SKM-1 (cell line): ENCODE results near the gene ZPR1.
"Not testable (repeated sequence)": the region's sequence is repeated elsewhere in the genome, so short reads cannot be mapped to it uniquely, and the experiment has no call there.

Source experiments
- DNase-seq: peaks from one replicate; lab custom pipeline; 2025; ENCODE audit not compliant: unreplicated experiment; lab: John Stamatoyannopoulos, UW

ZPR1 gene

DNA sequence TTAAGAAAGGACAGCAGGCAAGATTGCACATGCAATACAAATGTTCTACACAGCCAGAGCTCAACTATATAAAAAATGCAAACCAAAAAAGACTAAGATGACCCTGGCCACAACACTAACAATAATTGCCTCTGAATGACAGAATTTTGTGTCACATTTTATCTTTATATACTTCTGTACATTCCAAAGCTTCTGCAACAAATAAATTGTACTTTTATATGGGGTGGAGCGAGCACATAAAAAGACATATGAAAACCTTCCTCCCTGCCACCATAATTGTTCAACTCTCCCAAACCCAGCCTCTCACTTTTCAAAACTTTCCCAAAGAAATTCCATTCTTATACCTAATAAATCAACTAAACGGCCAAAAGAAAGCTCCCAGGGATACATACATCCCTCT is 25.7 kb downstream of the ZPR1 start:
- no peak for DNase-seq

DNA sequence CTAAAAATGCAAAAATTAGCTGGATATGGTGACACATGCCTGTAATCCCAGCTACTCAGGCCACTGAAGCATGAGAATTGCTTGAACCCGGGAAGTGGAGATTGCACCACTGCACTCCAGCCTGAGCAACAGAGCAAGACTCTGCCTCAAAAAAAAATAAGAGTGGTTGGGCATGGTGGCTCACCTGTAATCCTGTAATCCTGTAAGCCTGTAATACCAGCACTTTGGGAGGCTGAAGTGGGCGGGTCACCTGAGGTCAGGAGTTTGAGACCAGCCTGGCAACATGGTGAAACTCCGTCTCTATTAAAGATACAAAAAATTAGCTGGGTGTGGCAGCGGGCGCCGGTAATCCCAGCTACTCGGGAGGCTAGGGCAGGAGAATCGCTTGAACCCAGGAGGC is 31.8 kb downstream of the ZPR1 start:
- DNase-seq = not testable (repeated sequence)

DNA sequence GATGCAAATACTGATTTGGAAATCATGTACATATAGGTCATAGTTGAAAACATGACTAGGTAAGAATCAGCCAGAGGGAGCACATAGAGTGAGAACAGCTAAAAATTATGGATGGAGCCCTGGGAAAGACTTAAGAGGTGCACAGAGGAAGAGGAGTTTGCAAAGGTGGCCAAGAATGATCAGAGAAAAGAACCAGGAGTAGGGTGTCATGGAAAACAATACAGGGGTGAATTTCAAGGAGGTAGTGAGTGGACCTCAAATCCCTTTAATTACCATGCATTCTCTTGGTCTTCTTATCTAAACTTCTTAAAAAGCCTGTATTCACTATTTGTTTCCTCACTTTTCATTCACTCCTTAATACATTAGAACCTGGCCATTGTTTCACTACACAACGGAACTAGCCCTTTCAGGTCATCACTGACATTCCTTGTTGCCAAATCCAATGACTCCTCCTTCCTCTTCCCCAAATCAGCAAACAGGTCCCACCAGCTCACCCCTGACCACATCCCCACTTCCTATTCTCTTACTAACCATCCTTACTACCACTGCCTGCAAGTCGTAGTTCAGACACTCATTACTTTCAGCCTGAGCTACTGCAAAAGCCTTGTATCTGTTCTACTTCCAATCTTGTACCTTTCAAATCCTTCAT is 37.6 kb downstream of the ZPR1 start:
- no peak for DNase-seq

DNA sequence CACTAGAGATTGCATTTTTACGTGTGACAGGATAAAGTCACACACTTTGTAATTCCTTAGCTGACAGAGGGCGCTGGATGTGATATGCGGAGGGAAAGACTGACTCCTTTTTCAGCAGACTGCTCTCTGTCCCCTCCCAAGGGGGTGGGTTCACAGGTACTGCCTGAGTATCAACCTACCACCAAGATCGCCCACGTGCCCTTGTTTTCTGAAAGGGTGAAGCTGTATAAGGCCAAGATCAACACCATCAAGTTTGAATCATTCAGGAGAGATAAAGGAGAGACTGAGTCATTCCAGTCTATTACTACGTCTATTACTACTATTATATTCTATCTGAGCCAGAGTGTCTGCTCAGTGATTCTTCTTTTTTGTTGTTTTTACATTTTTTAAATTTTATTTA is 45.7 kb downstream of the ZPR1 start:
- no peak for DNase-seq

DNA sequence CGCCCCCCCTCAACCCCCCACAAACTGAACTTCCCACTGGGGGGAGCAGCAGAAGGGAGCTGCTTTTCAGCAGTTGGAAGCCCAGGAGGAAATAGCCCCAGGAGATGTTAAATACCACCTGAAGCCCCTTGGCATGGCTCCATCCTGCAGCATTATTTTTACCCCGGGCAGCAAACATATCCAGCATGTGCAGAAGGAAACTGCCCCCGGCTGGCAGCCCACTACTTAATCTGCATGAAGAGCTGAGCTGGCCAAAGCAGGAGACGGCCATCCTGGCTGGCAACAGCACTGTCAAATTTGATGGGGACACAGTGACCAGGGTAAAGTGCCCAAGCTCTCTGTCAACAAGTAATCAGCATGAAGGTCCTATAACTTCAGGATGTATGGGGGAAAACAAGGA is 47.1 kb downstream of the ZPR1 start:
- no peak for DNase-seq

DNA sequence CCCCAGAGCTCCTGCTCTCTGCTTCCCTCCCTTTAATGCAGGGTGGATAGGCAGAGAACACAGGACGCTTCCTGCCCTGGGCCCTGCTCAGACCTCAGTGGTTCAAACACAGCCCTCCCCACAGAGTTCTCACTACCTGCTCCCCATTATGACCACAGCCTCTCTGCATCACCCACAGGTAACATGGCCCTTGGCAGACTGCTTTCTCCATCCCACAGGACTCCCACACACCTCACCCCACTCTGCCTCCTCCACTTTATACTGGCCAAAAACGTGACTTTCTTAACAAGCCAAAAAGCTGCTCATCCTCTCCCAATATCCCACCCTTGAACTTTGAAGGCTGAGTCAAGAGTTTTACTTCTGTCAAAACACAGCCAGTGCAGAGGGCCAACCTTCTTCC is 48.8 kb downstream of the ZPR1 start:
- no peak for DNase-seq

DNA sequence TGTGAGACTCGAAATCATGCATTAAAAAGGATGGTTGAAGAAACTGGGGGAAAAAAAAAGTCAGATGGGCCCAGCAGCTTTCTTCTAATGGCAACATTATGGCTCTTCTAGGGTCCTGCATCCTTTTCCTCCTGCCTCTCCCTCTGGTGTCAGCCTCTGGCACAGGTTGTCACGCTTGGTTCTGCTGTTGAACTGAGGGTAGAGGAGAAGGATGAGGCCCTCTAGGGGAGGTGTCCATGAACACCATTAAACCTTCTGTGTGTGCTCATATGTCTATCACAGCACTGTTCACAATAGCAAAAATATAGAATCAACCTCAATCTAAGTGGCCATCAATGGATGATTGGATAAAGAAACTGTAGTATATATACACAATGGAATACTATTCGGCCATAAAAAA is 51.1 kb downstream of the ZPR1 start:
- DNase-seq = no peak

DNA sequence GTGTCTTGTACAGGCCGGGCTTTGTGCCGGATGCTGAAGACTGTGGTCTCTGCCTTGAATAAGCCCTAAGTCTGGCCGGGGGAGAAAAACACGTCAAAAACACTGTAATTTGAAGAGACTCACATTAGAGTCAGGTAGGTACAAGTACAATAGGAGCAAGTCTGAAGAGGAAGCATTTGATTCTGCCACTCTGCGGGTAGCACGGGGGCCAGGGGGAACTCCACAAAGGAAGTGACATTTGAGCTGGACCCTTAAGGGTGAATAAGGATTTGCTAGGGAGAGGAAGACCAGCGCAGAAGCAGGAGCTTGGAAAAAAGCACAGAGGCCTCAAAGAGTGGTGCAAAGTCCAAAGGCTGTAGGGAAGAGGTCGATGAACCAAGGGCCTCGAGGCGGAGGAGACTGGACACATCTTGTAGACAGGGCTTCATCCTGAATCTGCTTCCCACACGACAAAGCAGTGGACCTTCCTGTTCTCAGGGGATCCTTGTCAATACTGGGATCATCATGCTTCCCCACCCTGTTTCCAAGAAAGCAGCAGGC is 53.8 kb downstream of the ZPR1 start:
- no peak for DNase-seq

DNA sequence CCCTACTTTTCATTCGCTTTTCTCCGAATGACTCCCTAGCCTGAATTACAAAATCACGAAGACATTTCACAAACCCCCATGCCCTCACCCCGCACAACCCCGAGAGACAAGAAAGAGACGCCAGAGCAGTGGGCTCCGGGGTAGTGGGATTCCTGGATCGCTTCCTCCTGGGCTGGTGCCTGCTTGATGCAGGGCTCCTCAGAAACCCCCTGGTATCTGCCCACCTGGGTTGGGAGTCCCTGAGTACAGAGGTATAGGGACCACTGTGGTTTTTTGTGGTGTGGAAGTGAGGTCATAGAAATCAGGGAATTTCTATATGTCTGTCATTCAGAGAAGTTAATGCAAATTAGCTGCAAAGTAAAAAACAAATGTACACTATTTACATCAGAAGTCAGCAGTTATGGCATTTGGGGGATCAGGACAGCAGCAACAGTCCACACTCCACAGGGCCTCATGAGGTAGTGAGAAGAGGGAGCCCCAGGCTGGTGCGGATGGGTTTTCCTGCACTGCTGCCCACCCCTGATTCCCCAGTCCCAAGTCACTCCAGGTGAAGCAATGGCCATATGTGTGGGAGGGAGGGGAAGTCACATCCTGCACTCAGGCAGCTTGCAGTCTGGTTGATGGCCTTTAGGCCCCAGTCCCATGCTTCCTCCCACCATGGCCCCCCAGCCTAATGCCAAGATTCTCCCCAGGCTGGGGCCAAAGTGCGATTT is 54.6 kb downstream of the ZPR1 start:
- DNase-seq = no peak

DNA sequence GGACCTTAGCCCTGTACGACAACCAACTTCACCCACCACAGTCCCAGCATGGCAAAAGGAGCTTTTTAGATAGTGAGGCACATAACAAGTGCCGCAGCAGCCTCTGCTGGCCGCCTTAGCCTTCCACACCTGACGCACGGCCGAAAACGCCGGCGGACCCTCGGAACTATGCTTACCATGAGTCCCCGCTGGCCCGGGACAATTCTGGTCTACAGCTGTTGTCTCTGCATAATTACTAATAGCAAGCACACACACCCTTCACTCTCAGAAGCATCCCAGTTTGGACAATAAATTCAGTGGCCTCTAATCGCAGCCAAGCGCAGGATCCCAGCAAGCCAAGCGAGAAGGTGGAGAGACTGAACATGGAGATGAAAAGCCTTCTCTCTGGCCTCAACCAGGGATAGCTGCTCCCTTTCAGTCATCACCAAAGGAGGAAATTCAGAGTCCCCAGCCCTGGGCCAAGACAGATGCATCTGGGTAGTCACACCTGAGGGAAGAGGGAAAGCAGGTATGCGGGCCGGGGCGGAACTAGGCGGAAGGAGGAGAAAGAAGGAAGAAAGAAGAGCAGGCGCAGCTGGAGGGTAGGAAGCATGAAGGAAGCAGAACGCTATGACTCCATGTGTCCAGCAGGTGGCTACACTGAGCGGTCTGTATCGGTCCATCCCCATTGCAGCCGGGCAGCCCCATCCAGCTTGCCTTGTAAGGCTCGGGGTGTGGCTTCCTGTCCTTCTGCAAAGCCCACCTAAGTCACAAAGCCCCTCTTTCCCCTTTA is 55.4 kb downstream of the ZPR1 start:
- DNase-seq = peak; percentile 68

DNA sequence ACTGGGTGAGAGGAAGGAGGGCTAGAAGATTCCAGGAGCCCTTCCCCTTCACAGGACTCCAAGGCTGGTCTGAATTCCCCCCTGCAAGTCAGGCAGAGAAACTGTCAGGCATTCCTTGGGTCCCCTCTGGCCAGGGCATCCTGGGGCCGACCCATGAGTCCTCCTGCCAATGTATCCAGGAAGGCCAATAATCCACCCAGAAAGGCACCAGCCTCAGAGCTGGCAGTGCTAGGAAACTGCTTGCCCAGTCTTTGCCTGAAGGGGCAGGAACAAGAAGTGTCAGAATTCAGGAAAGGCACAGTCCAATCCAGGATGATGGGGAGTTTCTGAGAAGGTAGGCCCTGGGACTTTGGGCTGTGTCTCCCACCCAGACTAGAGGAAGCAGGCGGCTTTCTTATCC is 56.0 kb downstream of the ZPR1 start:
- DNase-seq = no peak

DNA sequence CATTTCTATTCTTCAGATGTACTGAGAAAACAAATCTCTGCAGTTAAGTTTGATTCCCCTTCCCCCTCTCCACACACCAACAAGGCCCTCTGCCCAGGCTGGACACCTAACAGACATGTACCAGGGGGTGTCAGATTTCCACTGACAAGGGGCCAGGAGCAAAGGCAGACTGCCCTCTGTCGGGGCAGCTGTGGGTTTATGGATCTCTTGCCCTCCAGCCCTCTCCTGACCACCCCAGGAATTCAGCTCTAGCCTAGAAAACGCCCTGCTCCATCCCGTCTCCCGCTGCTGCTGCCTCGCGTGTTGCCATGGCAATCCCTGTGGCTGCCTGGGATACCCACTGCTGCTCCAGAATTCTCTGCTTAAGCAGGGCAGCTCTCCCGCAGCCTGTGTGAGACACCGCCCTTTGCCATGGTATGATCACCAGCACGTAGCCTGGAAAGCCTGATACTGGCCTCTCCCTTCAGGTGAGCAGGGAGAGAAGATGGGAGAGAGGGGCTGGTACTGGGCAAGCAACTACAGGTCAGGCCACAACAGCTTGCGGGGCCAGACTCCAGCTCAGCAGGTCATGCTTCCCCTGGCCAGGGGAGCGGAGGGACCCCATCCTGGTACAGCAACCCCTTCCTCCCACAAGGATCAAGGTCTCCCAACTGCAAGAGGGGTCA is 56.6 kb downstream of the ZPR1 start:
- no peak for DNase-seq

DNA sequence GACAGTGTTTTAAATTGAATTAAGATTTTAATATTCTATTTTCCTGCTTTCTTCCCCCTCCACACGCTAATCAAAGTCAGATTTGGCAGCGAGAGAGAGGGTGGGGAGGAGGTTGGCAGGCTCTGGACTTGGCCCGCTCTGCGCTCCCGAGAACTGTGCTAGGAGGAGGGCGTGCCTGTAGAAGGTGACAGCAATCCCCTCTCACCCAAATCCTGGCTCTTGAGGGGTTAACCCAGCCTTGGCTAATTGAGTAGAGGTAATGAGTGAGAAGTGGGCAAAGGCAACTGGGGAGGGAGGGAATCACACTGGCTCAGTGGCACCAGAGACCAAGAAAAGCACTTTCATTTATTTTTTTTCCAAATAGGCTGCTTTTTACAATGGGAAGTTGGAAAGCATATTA is 57.2 kb downstream of the ZPR1 start:
- DNase-seq = no peak

DNA sequence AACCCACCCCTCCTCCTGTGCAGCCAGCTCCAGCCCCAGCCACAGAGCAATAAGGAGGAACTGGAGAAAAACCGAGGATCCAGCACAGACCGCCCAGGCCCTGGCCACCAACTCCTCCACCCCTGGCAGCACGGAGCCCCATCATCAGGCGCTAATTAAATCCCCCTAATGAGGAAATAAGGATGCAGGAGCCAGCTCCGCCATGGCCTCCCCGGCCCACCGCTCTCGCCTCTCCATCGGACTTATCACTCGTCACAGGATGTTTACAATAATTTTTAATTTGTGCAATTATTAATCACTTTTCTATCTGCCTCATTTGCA is 57.6 kb downstream of the ZPR1 start:
- no peak for DNase-seq

DNA sequence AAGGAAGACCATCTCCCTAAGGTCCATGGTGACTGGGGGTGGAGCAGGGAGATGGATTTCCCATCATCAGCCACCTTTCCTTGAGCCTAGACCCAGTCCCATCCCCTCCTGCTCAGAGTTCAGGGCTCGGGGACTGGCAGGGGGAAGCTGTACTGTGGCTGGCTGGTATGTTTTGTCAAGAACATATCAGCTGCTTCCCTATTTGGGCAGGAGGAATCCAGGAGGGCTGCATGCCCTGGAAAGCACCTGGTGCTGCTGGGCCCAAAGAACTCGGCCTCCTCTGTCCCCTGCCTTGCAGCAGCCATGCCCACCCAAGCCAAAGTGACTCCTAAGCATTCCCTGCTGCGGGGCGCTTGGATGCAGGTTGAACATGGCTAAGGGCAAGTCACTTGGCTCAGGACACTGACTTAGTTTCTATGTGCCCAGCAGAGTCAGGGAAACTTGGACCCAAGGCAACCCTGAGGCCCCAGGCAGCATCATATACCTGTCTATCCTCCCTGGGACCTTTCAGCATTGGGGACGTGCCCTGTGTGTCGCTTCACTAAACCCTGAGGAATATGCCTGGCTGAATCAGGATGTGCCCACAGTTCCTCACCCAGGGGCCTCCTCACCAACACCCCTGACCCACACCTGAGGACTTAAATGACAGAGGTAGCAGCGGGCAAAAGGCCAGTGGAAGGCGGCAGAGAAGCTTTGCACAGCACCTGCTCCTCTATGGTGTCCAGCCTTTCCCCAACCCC is 58.2 kb downstream of the ZPR1 start:
- no peak for DNase-seq

DNA sequence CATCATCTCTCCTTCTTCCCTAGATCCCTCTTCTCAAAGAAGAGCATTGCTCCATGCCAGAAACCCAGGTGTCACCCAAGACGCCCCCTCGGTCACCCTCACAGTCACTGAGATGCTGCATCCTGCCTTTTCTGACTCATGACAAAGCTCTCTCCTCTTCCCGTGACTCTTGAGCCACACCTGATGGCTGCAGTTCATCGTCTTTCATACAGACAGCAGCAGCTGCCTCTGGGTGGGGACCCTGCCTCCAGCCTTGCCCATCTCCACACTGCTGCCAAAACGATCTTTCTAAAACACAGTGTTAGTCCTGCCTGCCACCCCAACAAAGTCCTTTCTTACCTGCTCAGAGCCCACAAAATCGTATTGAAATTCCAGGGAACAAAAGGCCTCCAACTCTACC is 59.8 kb downstream of the ZPR1 start:
- no peak for DNase-seq

DNA sequence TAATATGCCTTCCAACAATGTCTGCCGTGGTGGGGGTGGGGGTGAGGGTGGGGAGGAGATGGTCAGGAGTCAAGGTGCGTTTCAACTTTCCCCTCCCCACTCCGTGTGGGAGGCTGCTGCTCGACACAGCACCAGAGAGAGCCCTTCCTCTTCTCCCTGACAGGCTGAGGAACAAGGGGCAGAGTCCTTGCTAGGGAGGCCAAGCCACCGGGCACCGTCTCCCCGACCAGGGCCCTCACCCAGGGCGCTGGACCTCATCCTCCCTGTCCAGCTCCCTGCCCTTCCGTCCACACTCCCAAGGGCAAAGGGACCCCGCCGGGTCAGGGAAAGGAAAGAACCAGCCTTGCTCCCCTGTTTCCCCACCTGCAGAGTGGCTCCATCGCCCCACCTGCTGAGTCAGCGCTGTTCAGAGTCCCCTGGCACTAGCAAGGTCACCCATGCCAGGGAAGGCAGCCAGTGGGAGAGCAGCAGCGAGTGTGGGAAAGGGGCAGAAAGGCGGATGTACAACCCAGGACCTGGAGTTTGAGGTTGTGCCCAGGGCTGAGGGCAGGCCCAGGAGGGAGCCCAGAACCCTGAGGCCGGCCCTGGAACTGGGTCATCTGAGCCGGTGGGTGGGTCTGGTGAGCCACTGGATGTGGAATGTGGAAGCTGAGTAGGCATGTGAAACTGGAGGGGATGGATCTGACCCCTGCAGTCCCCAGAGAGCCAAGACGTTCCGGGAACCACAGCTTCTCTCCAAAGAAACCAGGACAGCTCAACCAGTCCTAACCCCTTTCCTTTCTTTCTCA is 62.2 kb downstream of the ZPR1 start:
- DNase-seq = no peak

DNA sequence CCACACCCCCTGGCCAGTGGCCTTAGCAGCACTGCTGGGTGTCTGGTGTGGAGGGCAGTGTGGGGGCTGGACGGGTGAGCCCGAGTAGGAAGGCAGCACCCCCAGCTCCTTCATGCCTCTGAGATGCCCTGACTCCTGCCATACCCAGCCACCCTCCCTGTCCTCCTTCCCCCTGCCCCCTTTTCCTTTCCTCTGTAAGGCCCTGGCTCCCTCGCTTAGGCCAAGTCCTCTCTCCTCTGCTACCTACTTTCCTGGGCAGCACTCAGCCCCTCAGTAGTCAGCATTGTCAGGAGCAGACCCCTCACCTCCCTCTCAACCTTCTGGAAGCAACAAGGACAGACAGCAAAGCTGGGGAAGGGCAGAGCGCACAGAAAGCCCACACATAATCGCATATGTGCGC is 63.0 kb downstream of the ZPR1 start:
- no peak for DNase-seq
